Endothelial cell of umbilical vein (primary cell): ENCODE data around the gene FBLN2. TPM values are rescaled to one million over a fixed set of nuclear protein-coding genes. Genes with fewer than 3 reads are reported as not detected.

Experiments used
- BruUV-seq: library from RNA; stranded (reverse); fragments of 400-500 nt; replicated peaks from 2 replicates; lab custom pipeline; 2021; lab: Mats Ljungman, UMichigan
- CTCF ChIA-PET: fragments of 300-600, 350-600 bp; sonication (Branson Sonifier 250); formaldehyde crosslinking; loops from one replicate; lab custom pipeline; 2021; ENCODE audit warnings: antibody characterized with exemption, inconsistent platforms; lab: Charles Lee
- POLR2A ChIA-PET: fragments of 300-600, 350-600 bp; sonication (Branson Sonifier 250); formaldehyde crosslinking; loops from one replicate; lab custom pipeline; 2021; ENCODE audit warnings: antibody characterized with exemption, inconsistent platforms; lab: Charles Lee
- DNase-seq: peaks from one replicate; pipeline ENCODE4 v3.0.0-alpha.2; 2011; ENCODE audit warnings: low read depth, low spot score
- FAIRE-seq: peaks from 2 replicates; lab custom pipeline; 2011; peaks lifted over from hg19 to GRCh38; lab: Jason Lieb, UNC
- H2AFZ ChIP-seq: 2 replicates; pipeline ENCODE4 v1.6.0; 2012; ENCODE audit warnings: low read depth, low read length, control low read depth, inconsistent platforms
- H3K27ac ChIP-seq: 2 replicates; pipeline ENCODE4 v1.5.1; 2011; ENCODE audit warnings: low read depth, mild to moderate bottlenecking, control low read depth, low read length, moderate library complexity; ENCODE audit not compliant: insufficient read depth
- H3K27me3 ChIP-seq, 2 experiments: 2 replicates each; pipeline versions ENCODE4 v1.6.0 to v1.6.1; 2011; ENCODE audit warnings: low read length in 2 of 2, mixed read lengths in 1 of 2; ENCODE audit not compliant: control insufficient read depth in 2 of 2, insufficient read depth in 2 of 2
- H3K36me3 ChIP-seq, 2 experiments: 2 replicates in 1 of 2; 3 replicates in 1 of 2; pipeline ENCODE4 v1.5.1; 2011; ENCODE audit warnings: low read length in 2 of 2, mild to moderate bottlenecking in 1 of 2, moderate library complexity in 1 of 2; ENCODE audit not compliant: control insufficient read depth in 2 of 2, insufficient read depth in 2 of 2; ENCODE audit errors: extremely low read depth in 1 of 2
- H3K4me1 ChIP-seq: 3 replicates; pipeline ENCODE4 v1.5.1; 2011; ENCODE audit warnings: mild to moderate bottlenecking, low read length; ENCODE audit not compliant: control insufficient read depth, insufficient read depth; ENCODE audit errors: extremely low read depth
- H3K4me2 ChIP-seq: 2 replicates; pipeline ENCODE4 v1.6.1; 2011; ENCODE audit warnings: low read length, control low read depth, mixed read lengths; ENCODE audit not compliant: insufficient read depth
- H3K4me3 ChIP-seq, 3 experiments: fragments of 200-600 bp in 1 of 3; sonication (generic), shearing (Covaris generic) in 1 of 3; replicated peaks in 1 of 3; 2 replicates each; pipeline ENCODE4 v1.5.1; 2011 to 2016; ENCODE audit warnings: control low read depth in 3 of 3, low read length in 3 of 3, mild to moderate bottlenecking in 2 of 3, inconsistent platforms in 1 of 3, low read depth in 1 of 3, moderate library complexity in 1 of 3; ENCODE audit not compliant: insufficient read depth in 1 of 3
- H3K79me2 ChIP-seq: 2 replicates; pipeline ENCODE4 v1.6.0; 2012; ENCODE audit warnings: low read length, inconsistent platforms; ENCODE audit not compliant: control insufficient read depth, insufficient read depth
- H3K9ac ChIP-seq: replicated peaks from 2 replicates; pipeline ENCODE3; 2011; ENCODE audit warnings: low read length, control low read depth; ENCODE audit not compliant: insufficient read depth; ENCODE audit errors: extremely low read depth
- H3K9me1 ChIP-seq: replicated peaks from 3 replicates; pipeline ENCODE4 v1.6.0; 2011; ENCODE audit warnings: mild to moderate bottlenecking, low read length; ENCODE audit not compliant: control insufficient read depth, insufficient read depth; ENCODE audit errors: extremely low read depth
- H3K9me3 ChIP-seq: replicated peaks from 2 replicates; pipeline ENCODE4 v1.5.1; 2012; ENCODE audit warnings: low read length, inconsistent platforms; ENCODE audit not compliant: control insufficient read depth, insufficient read depth
- H4K20me1 ChIP-seq: replicated peaks from 2 replicates; pipeline ENCODE3; 2011; ENCODE audit warnings: mild to moderate bottlenecking, low read length; ENCODE audit not compliant: control insufficient read depth, insufficient read depth; ENCODE audit errors: extremely low read depth
- EZH2 ChIP-seq: IDR thresholded peaks from 2 replicates; pipeline ENCODE4 v1.6.1; 2012; ENCODE audit warnings: borderline replicate concordance, low read depth, mild to moderate bottlenecking, moderate library complexity, low read length, inconsistent platforms; ENCODE audit not compliant: severe bottlenecking
- FOS ChIP-seq: IDR thresholded peaks from 2 replicates; pipeline ENCODE4 v1.6.1; 2011; ENCODE audit warnings: mild to moderate bottlenecking, low read length, moderate library complexity, borderline replicate concordance; ENCODE audit not compliant: insufficient read depth
- GATA2 ChIP-seq: IDR thresholded peaks from 2 replicates; pipeline ENCODE4 v1.7.0; 2011; ENCODE audit warnings: low read depth, mild to moderate bottlenecking, moderate library complexity, mixed read lengths, low read length; ENCODE audit not compliant: insufficient read length, insufficient read depth
- JUN ChIP-seq: IDR thresholded peaks from 2 replicates; pipeline ENCODE4 v1.6.1; 2011; ENCODE audit warnings: borderline replicate concordance, low read depth; ENCODE audit not compliant: insufficient read length, insufficient read depth
- MYC ChIP-seq: IDR thresholded peaks from one replicate; pipeline ENCODE4 v1.6.1; 2011; ENCODE audit warnings: mild to moderate bottlenecking, low read depth, low read length
- POLR2A ChIP-seq: IDR thresholded peaks from 2 replicates; pipeline ENCODE4 v1.6.1; 2012; ENCODE audit warnings: low read depth, mild to moderate bottlenecking, control low read depth, low read length
- POLR2AphosphoS5 ChIP-seq: IDR thresholded peaks from 2 replicates; pipeline ENCODE4 v1.6.1; 2012; ENCODE audit warnings: low read depth, mild to moderate bottlenecking, control low read depth, low read length, moderate library complexity; ENCODE audit not compliant: insufficient read depth
- dilution Hi-C: fragments of 300-500 bp; cut with MboI; formaldehyde crosslinking; loops from one replicate; pipeline ENCODE4 v1.15.0; 2019; ENCODE audit warnings: low sequenced_read_pairs; ENCODE audit not compliant: extremely low pct_ligation_motif_present
- intact Hi-C: fragments of 100-400 bp; cut with micrococcal nuclease; formaldehyde crosslinking; loops from one replicate; pipeline ENCODE4 v1.10.0; 2022
- polyA plus RNA-seq, 4 experiments: library from polyadenylated mRNA; depleted of rRNA in 3 of 4; stranded (reverse) in 3 of 4; unstranded in 1 of 4; fragments of >200 nt; gene quantifications; 2 replicates each; pipeline versions ENCODE4 v1.2.1 to v1.2.3, GENCODE V29; 2011 to 2012; ENCODE audit warnings: missing spikeins in 1 of 4
- total RNA-seq: library from RNA; stranded (reverse); gene quantifications from 2 replicates; pipeline ENCODE4 v1.2.3, GENCODE V29; 2021
- TF ChIP-seq, protein P1 (sequence below): IDR thresholded peaks from 2 replicates; pipeline ENCODE4 v1.6.1; 2011; ENCODE audit not compliant: insufficient read depth, insufficient read length
- TF ChIP-seq, protein P2 (sequence below), 2 donors: IDR thresholded peaks; 1 replicate in 1 of 2; 2 replicates in 1 of 2; pipeline ENCODE4 v1.5.1; 2011; ENCODE audit warnings: low read length in 2 of 2, mild to moderate bottlenecking in 2 of 2, moderate library complexity in 2 of 2, control low read depth in 1 of 2, inconsistent platforms in 1 of 2, low read depth in 1 of 2; ENCODE audit not compliant: insufficient read depth in 1 of 2; ENCODE audit errors: extremely low read depth in 1 of 2

Gene FBLN2
- total and polyA plus RNA-seq, 2 donors (not counting 3 experiments of a cell fraction or from before 2014, with no cell fraction given): 1.4 to 1.9 TPM

DNA sequence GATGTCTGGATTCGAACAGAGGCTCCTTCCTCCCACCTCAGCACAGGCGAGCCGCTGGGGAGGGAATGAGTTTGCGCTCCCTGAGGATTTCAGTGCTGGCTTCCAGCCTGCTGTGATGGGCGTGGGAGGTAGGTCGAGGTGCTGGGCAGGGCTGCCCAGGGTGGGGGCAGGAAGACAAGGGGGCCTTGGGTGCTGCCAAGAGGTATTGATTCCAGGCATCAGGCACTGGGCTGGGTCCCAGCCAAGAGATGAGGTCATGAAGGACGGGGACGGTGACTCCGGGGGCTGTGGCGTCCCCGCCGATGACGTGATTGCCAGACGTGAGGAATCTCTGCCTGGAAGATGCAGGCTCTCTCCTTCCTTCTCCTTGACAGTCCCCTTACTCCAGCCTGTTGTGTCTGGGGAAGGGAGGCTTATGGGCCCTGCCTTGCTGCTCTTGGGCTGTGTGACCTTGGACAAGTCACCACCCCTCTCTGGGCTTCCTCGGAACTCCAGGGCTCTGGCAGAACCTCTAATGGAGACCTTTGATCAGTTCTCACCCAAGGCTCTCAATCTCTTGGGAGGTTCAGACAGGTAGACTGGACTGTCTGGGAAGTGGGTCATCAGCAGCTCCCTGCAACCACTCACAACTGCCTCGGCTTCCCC lies 116.8 kb downstream of the FBLN2 start:
- no peak overlapping the region for H3K4me3 ChIP-seq

More for the DNA sequence above, 116.8 kb downstream of the FBLN2 start:
- dilution Hi-C loops: no loop called here
- Histone ChIP-seq H3K27me3 (no peaks in the 10 kb centered on the region), H3K36me3 (no peaks in the 10 kb centered on the region), H3K4me1 (no peaks in the 10 kb centered on the region), H4K20me1 (no peaks in the 10 kb centered on the region), H3K79me2 (no peaks in the 10 kb centered on the region), H3K4me2 (no peak overlapping the region), H2AFZ (no peak overlapping the region), H3K9ac (no peak overlapping the region), H3K9me3 (no peaks in the 10 kb centered on the region), H3K27ac (no peak overlapping the region), H3K9me1 (no peaks in the 10 kb centered on the region)
- intact Hi-C loops: no loop called here
- no TSS peak for BruUV-seq
- ChIA-PET POLR2A (no interaction called here), CTCF (no interaction called here)
- FAIRE-seq (no peak), DNase-seq (no peak)
- TF ChIP-seq, protein P1, sequence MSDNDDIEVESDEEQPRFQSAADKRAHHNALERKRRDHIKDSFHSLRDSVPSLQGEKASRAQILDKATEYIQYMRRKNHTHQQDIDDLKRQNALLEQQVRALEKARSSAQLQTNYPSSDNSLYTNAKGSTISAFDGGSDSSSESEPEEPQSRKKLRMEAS: no peak
- TF ChIP-seq POLR2AphosphoS5 (no peak), JUN (no peak), EZH2 (no peak), GATA2 (no peak), MYC (no peak), FOS (no peak), POLR2A (no peak)
- TF ChIP-seq, protein P2, sequence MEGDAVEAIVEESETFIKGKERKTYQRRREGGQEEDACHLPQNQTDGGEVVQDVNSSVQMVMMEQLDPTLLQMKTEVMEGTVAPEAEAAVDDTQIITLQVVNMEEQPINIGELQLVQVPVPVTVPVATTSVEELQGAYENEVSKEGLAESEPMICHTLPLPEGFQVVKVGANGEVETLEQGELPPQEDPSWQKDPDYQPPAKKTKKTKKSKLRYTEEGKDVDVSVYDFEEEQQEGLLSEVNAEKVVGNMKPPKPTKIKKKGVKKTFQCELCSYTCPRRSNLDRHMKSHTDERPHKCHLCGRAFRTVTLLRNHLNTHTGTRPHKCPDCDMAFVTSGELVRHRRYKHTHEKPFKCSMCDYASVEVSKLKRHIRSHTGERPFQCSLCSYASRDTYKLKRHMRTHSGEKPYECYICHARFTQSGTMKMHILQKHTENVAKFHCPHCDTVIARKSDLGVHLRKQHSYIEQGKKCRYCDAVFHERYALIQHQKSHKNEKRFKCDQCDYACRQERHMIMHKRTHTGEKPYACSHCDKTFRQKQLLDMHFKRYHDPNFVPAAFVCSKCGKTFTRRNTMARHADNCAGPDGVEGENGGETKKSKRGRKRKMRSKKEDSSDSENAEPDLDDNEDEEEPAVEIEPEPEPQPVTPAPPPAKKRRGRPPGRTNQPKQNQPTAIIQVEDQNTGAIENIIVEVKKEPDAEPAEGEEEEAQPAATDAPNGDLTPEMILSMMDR (IDR thresholded peaks at IDR 0.05; ENCODE audit: extremely low read depth in 1 of 2, insufficient read depth in 1 of 2, low read depth in 1 of 2, low read length in 2 of 2): no peak
